Astrocyte (in vitro differentiated cells and primary cell): ENCODE measurements around the gene PDK2.

Experiments used
- CTCF ChIP-seq: IDR thresholded peaks from 2 replicates; pipeline ENCODE4 v1.5.1; 2011; ENCODE audit warnings: low read depth, mild to moderate bottlenecking, inconsistent platforms, low read length, moderate library complexity; ENCODE audit not compliant: insufficient read depth
- EZH2 ChIP-seq: IDR thresholded peaks from 2 replicates; pipeline ENCODE4 v1.6.1; 2012; ENCODE audit warnings: mild to moderate bottlenecking, low read length, inconsistent platforms; ENCODE audit not compliant: insufficient read depth

- TF ChIP-seq CTCF (no peak), EZH2 (no peak)
Observed at GRCh38 chr17:50070908-50071680, 24.1 kb upstream of the PDK2 start.
